Thymus (tissue), 11 donors: Measurements from ENCODE around the gene ABCG1. TPM values are rescaled to one million over a fixed set of nuclear protein-coding genes. Genes with fewer than 3 reads are reported as not detected.

Experiments
- DNase-seq, 9 donors: peaks; one replicate each; pipeline ENCODE4 v3.0.0-alpha.2; 2013; ENCODE audit warnings: low spot score in 9 of 9, low read depth in 6 of 9, missing footprints in 1 of 9
- H3K27ac ChIP-seq, 2 donors: one replicate each; pipeline ENCODE4 v1.5.1; 2013; ENCODE audit warnings: control low read depth in 1 of 2, low read depth in 1 of 2, low read length in 1 of 2, mild to moderate bottlenecking in 1 of 2, moderate library complexity in 1 of 2
- H3K27me3 ChIP-seq, 2 donors: one replicate each; pipeline ENCODE4 v1.5.1; 2013; ENCODE audit warnings: low read length in 1 of 2; ENCODE audit not compliant: control insufficient read depth in 2 of 2, insufficient read depth in 1 of 2
- H3K36me3 ChIP-seq, 2 donors: one replicate each; pipeline ENCODE4 v1.5.1; 2013; ENCODE audit warnings: low read length in 1 of 2, mild to moderate bottlenecking in 1 of 2, moderate library complexity in 1 of 2; ENCODE audit not compliant: control insufficient read depth in 2 of 2, insufficient read depth in 2 of 2
- H3K4me1 ChIP-seq, 2 donors: one replicate each; pipeline ENCODE4 v1.5.1; 2013; ENCODE audit warnings: low read length in 2 of 2; ENCODE audit not compliant: control insufficient read depth in 2 of 2, insufficient read depth in 2 of 2
- H3K4me3 ChIP-seq, 2 donors: one replicate each; pipeline ENCODE4 v1.5.1; 2013; ENCODE audit warnings: low read length in 2 of 2, control low read depth in 1 of 2, mild to moderate bottlenecking in 1 of 2
- H3K9me3 ChIP-seq, 2 donors: one replicate each; pipeline ENCODE4 v1.5.1; 2013; ENCODE audit warnings: low read length in 1 of 2, mild to moderate bottlenecking in 1 of 2; ENCODE audit not compliant: control insufficient read depth in 2 of 2, insufficient read depth in 1 of 2
- WGBS: extraction: QIAGEN DNeasy Blood & Tissue Kit; methylation state at CpG from one replicate; pipeline ENCODE4 v1.1.7; 2013; 5-methylcytosine and 5-hydroxymethylcytosine counted together
- polyA plus RNA-seq: library from polyadenylated mRNA; stranded (reverse); fragments of 200-250 nt; gene quantifications from one replicate; pipeline ENCODE4 v1.2.3, GENCODE V29; 2013
- total RNA-seq: library from RNA; stranded (reverse); fragments of 120-200 nt; gene quantifications from one replicate; pipeline ENCODE4 v1.2.4, GENCODE V29; 2013
- donor health status: healthy.

ABCG1 gene
- total and polyA plus RNA-seq, 2 donors: 20.5 to 28.8 TPM

GRCh38 chr21:42248783-42249597 is 30.1 kb downstream of the ABCG1 start:
- Histone ChIP-seq H3K36me3 (peaks cover 0 to 9% of the 10 kb centered on the region in 2 donors), H3K4me3 (no peak overlapping the region), H3K27ac (no peak overlapping the region), H3K4me1 (peaks cover 7 to 22% of the 10 kb centered on the region in 2 donors), H3K9me3 (peaks cover 0 to 9% of the 10 kb centered on the region in 2 donors), H3K27me3 (no peaks in the 10 kb centered on the region)
- no peak for DNase-seq
- 87% methylated on average over 12 of the region's 12 CpGs for WGBS

- H3K27ac ChIP-seq: no peak overlapping the region
- H3K9me3 ChIP-seq: peaks cover 0 to 9% of the 10 kb centered on the region in 2 donors
- H3K36me3 ChIP-seq: no peaks in the 10 kb centered on the region
- no peak for DNase-seq
- no peak overlapping the region for H3K4me3 ChIP-seq
- WGBS: 82% methylated on average over 19 of the region's 19 CpGs
- no peaks in the 10 kb centered on the region for H3K27me3 ChIP-seq
- peaks cover 2 to 22% of the 10 kb centered on the region in 2 donors for H3K4me1 ChIP-seq
Measured at GRCh38 chr21:42250422-42251403, 31.8 kb downstream of the ABCG1 start.

- DNase-seq: no peak
- Histone ChIP-seq H3K36me3 (no peaks in the 10 kb centered on the region), H3K27ac (no peak overlapping the region), H3K4me1 (peaks cover 0 to 22% of the 10 kb centered on the region in 2 donors), H3K4me3 (no peak overlapping the region), H3K27me3 (no peaks in the 10 kb centered on the region), H3K9me3 (peaks cover 0 to 9% of the 10 kb centered on the region in 2 donors)
- whole genome bisulfite sequencing: 96% methylated on average over 13 of the region's 13 CpGs
Measured at GRCh38 chr21:42251654-42252324, 32.8 kb downstream of the ABCG1 start.

GRCh38 chr21:42252325-42252654 is 33.4 kb downstream of the ABCG1 start:
- Histone ChIP-seq H3K4me1 (peaks cover 0 to 22% of the 10 kb centered on the region in 2 donors), H3K27ac (no peak overlapping the region), H3K27me3 (no peaks in the 10 kb centered on the region), H3K36me3 (no peaks in the 10 kb centered on the region), H3K4me3 (no peak overlapping the region), H3K9me3 (peaks cover 0 to 9% of the 10 kb centered on the region in 2 donors)
- WGBS: 94% methylated on average over 8 of the region's 8 CpGs
- no peak for DNase-seq

GRCh38 chr21:42252778-42253340 is 33.9 kb downstream of the ABCG1 start:
- H3K4me1 ChIP-seq: peaks cover 0 to 22% of the 10 kb centered on the region in 2 donors
- H3K27me3 ChIP-seq: no peaks in the 10 kb centered on the region
- H3K9me3 ChIP-seq: peaks cover 0 to 9% of the 10 kb centered on the region in 2 donors
- H3K36me3 ChIP-seq: no peaks in the 10 kb centered on the region
- no peak overlapping the region for H3K4me3 ChIP-seq
- no peak for DNase-seq
- no peak overlapping the region for H3K27ac ChIP-seq
- WGBS: 98% methylated on average over 11 of the region's 11 CpGs

- Histone ChIP-seq H3K4me3 (no peak overlapping the region), H3K4me1 (peaks cover 1 to 24% of the 10 kb centered on the region in 2 donors), H3K9me3 (peaks cover 0 to 9% of the 10 kb centered on the region in 2 donors), H3K27ac (no peak overlapping the region), H3K27me3 (no peaks in the 10 kb centered on the region), H3K36me3 (no peaks in the 10 kb centered on the region)
- no peak for DNase-seq
- 94% methylated on average over 8 of the region's 8 CpGs for WGBS
Measured at GRCh38 chr21:42253466-42253865, 34.5 kb downstream of the ABCG1 start.

GRCh38 chr21:42254083-42254482 is 35.1 kb downstream of the ABCG1 start:
- H3K4me1 ChIP-seq: peaks cover 2 to 30% of the 10 kb centered on the region in 2 donors
- no peaks in the 10 kb centered on the region for H3K27me3 ChIP-seq

GRCh38 chr21:42254651-42255601 is 36.0 kb downstream of the ABCG1 start:
- Histone ChIP-seq H3K4me1 (peaks cover 6 to 38% of the 10 kb centered on the region in 2 donors), H3K27me3 (no peaks in the 10 kb centered on the region), H3K9me3 (peaks cover 0 to 9% of the 10 kb centered on the region in 2 donors), H3K4me3 (no peak overlapping the region), H3K36me3 (no peaks in the 10 kb centered on the region), H3K27ac (no peak overlapping the region)
- DNase-seq: no peak
- 94% methylated on average over 17 of the region's 17 CpGs for WGBS

More at GRCh38 chr21:42254083-42254482, 35.1 kb downstream of the ABCG1 start:
- Histone ChIP-seq H3K36me3 (no peaks in the 10 kb centered on the region), H3K4me3 (no peak overlapping the region), H3K27ac (no peak overlapping the region), H3K9me3 (peaks cover 0 to 9% of the 10 kb centered on the region in 2 donors)
- WGBS: 76% methylated on average over 6 of the region's 6 CpGs
- DNase-seq: no peak
